HepG2 (cell line): Measurements from ENCODE around the gene SPNS2. TPM values are rescaled to one million over a fixed set of nuclear protein-coding genes. Genes with fewer than 3 reads are reported as not detected.

Source experiments
- CCDC6 ChIP-seq: sonication (generic); formaldehyde crosslinking; IDR thresholded peaks from 2 replicates; pipeline ENCODE4 v1.8.1; 2022; ENCODE audit warnings: mild to moderate bottlenecking, missing genetic modification reagents, moderate library complexity
- DMAP1 ChIP-seq: IDR thresholded peaks from 2 replicates; pipeline ENCODE4 v1.6.1; 2016
- FOXA3 ChIP-seq: IDR thresholded peaks from 2 replicates; pipeline ENCODE4 v1.6.1; 2016; ENCODE audit warnings: missing genetic modification reagents, missing compliant biosample characterization
- GATAD1 ChIP-seq: IDR thresholded peaks from 2 replicates; pipeline ENCODE4 v1.6.1; 2016; ENCODE audit warnings: missing genetic modification reagents, missing compliant biosample characterization
- GATAD2A ChIP-seq: IDR thresholded peaks from 2 replicates; pipeline ENCODE4 v1.6.1; 2016
- MLX ChIP-seq: IDR thresholded peaks from 2 replicates; pipeline ENCODE4 v1.6.1; 2016
- MYNN ChIP-seq: sonication (generic); formaldehyde crosslinking; IDR thresholded peaks from 2 replicates; pipeline ENCODE4 v1.4.0; 2020; ENCODE audit warnings: mild to moderate bottlenecking, low read depth, missing genetic modification reagents
- NFRKB ChIP-seq: fragments of 450-650 bp; IDR thresholded peaks from 2 replicates; pipeline ENCODE4 v1.6.1; 2017
- TOE1 ChIP-seq: sonication (generic); formaldehyde crosslinking; IDR thresholded peaks from 2 replicates; pipeline ENCODE4 v1.4.0; 2020; ENCODE audit warnings: mild to moderate bottlenecking, missing genetic modification reagents
- TRIM22 ChIP-seq: fragments of 450-650 bp; IDR thresholded peaks from 2 replicates; pipeline ENCODE4 v1.6.1; 2017
- ZEB1 ChIP-seq: IDR thresholded peaks from 2 replicates; pipeline ENCODE4 v1.6.1; 2012; ENCODE audit warnings: mild to moderate bottlenecking, low read depth, inconsistent platforms; ENCODE audit not compliant: insufficient replicate concordance
- ZNF160 ChIP-seq: sonication (generic); formaldehyde crosslinking; IDR thresholded peaks from 2 replicates; pipeline ENCODE4 v1.8.0; 2022; ENCODE audit warnings: mild to moderate bottlenecking, inconsistent platforms, missing genetic modification reagents
- ZNF441 ChIP-seq: sonication (generic); formaldehyde crosslinking; IDR thresholded peaks from 2 replicates; pipeline ENCODE4 v1.7.0; 2021; ENCODE audit warnings: missing genetic modification reagents, borderline replicate concordance
- polyA plus RNA-seq, 8 experiments: library from polyadenylated mRNA; depleted of rRNA in 3 of 8; stranded (reverse) in 7 of 8; unstranded in 1 of 8; fragments of >200 nt; fragmentation: Illumina TruSeq in 4 of 8; extraction: Trizol in 4 of 8; gene quantifications; 2 replicates each; pipeline versions ENCODE4 v1.2.1 to v1.2.3, GENCODE V29; 2011 to 2016; ENCODE audit warnings: low read depth in 4 of 8, missing spikeins in 1 of 8, mixed read lengths in 1 of 8; ENCODE audit not compliant: insufficient read depth in 1 of 8
- total RNA-seq, 5 experiments: library from RNA; depleted of rRNA; stranded (reverse); fragments of >200 nt; fragmentation: Illumina TruSeq; extraction: Trizol; gene quantifications; 2 replicates each; pipeline ENCODE4 v1.2.3, GENCODE V29; 2016; ENCODE audit warnings: low read depth in 1 of 5
- TF ChIP-seq, protein P1 (sequence below): IDR thresholded peaks from 2 replicates; pipeline ENCODE4 v1.6.1; 2016; ENCODE audit warnings: mild to moderate bottlenecking
- TF ChIP-seq, protein P2 (sequence below): sonication (generic); formaldehyde crosslinking; IDR thresholded peaks from 2 replicates; pipeline ENCODE4 v1.4.0; 2020; ENCODE audit warnings: mild to moderate bottlenecking, missing genetic modification reagents
- TF ChIP-seq, protein P3 (sequence below): sonication (generic); formaldehyde crosslinking; IDR thresholded peaks from 2 replicates; pipeline ENCODE4 v1.8.1; 2023; ENCODE audit warnings: missing genetic modification reagents, inconsistent platforms, borderline replicate concordance
- TF ChIP-seq, protein P4 (sequence below): sonication (generic); formaldehyde crosslinking; IDR thresholded peaks from 2 replicates; pipeline ENCODE4 v1.4.0; 2020; ENCODE audit warnings: missing genetic modification reagents, borderline replicate concordance
- TF ChIP-seq, protein P5 (sequence below): sonication (generic); formaldehyde crosslinking; IDR thresholded peaks from 2 replicates; pipeline ENCODE4 v1.4.0; 2020; ENCODE audit warnings: missing genetic modification reagents, borderline replicate concordance

Gene SPNS2
- total and polyA plus RNA-seq, 2 of the 13 experiments (the other 11 are each of a cell fraction or from before 2014, with no cell fraction given) = 0.01 TPM; not detected in 1

- TF ChIP-seq, protein P1, sequence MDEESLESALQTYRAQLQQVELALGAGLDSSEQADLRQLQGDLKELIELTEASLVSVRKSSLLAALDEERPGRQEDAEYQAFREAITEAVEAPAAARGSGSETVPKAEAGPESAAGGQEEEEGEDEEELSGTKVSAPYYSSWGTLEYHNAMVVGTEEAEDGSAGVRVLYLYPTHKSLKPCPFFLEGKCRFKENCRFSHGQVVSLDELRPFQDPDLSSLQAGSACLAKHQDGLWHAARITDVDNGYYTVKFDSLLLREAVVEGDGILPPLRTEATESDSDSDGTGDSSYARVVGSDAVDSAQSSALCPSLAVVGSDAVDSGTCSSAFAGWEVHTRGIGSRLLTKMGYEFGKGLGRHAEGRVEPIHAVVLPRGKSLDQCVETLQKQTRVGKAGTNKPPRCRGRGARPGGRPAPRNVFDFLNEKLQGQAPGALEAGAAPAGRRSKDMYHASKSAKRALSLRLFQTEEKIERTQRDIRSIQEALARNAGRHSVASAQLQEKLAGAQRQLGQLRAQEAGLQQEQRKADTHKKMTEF = peak; percentile 61; the same call in 1 of the 2 replicates
- TF ChIP-seq GATAD2A (CRISPR knock-in tag) (peak; percentile 71), DMAP1 (CRISPR knock-in tag) (no peak), CCDC6 (peak; percentile 88), ZNF441 (peak; percentile 89), TOE1 (CRISPR knock-in tag) (no peak), FOXA3 (peak; percentile 55; the same call in 1 of the 2 replicates), NFRKB (no peak), TRIM22 (no peak), GATAD1 (CRISPR knock-in tag) (peak; percentile 68), MYNN (CRISPR knock-in tag) (0 out of 2 replicates have a peak, but pooled peaks have one; percentile 59), ZEB1 (no peak), MLX (peak; percentile 70; the same call in 1 of the 2 replicates), ZNF160 (CRISPR knock-in tag) (peak; percentile 83; the same call in 1 of the 2 replicates)
- TF ChIP-seq, protein P2, sequence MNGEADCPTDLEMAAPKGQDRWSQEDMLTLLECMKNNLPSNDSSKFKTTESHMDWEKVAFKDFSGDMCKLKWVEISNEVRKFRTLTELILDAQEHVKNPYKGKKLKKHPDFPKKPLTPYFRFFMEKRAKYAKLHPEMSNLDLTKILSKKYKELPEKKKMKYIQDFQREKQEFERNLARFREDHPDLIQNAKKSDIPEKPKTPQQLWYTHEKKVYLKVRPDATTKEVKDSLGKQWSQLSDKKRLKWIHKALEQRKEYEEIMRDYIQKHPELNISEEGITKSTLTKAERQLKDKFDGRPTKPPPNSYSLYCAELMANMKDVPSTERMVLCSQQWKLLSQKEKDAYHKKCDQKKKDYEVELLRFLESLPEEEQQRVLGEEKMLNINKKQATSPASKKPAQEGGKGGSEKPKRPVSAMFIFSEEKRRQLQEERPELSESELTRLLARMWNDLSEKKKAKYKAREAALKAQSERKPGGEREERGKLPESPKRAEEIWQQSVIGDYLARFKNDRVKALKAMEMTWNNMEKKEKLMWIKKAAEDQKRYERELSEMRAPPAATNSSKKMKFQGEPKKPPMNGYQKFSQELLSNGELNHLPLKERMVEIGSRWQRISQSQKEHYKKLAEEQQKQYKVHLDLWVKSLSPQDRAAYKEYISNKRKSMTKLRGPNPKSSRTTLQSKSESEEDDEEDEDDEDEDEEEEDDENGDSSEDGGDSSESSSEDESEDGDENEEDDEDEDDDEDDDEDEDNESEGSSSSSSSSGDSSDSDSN (CRISPR knock-in tag) = 0 out of 2 replicates have a peak, but pooled peaks have one; percentile 30
- TF ChIP-seq, protein P3, sequence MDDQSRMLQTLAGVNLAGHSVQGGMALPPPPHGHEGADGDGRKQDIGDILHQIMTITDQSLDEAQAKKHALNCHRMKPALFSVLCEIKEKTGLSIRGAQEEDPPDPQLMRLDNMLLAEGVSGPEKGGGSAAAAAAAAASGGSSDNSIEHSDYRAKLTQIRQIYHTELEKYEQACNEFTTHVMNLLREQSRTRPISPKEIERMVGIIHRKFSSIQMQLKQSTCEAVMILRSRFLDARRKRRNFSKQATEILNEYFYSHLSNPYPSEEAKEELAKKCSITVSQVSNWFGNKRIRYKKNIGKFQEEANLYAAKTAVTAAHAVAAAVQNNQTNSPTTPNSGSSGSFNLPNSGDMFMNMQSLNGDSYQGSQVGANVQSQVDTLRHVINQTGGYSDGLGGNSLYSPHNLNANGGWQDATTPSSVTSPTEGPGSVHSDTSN (CRISPR knock-in tag) = no peak
- TF ChIP-seq, protein P4, sequence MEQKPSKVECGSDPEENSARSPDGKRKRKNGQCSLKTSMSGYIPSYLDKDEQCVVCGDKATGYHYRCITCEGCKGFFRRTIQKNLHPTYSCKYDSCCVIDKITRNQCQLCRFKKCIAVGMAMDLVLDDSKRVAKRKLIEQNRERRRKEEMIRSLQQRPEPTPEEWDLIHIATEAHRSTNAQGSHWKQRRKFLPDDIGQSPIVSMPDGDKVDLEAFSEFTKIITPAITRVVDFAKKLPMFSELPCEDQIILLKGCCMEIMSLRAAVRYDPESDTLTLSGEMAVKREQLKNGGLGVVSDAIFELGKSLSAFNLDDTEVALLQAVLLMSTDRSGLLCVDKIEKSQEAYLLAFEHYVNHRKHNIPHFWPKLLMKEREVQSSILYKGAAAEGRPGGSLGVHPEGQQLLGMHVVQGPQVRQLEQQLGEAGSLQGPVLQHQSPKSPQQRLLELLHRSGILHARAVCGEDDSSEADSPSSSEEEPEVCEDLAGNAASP (CRISPR knock-in tag) = peak; percentile 85
- TF ChIP-seq, protein P5, sequence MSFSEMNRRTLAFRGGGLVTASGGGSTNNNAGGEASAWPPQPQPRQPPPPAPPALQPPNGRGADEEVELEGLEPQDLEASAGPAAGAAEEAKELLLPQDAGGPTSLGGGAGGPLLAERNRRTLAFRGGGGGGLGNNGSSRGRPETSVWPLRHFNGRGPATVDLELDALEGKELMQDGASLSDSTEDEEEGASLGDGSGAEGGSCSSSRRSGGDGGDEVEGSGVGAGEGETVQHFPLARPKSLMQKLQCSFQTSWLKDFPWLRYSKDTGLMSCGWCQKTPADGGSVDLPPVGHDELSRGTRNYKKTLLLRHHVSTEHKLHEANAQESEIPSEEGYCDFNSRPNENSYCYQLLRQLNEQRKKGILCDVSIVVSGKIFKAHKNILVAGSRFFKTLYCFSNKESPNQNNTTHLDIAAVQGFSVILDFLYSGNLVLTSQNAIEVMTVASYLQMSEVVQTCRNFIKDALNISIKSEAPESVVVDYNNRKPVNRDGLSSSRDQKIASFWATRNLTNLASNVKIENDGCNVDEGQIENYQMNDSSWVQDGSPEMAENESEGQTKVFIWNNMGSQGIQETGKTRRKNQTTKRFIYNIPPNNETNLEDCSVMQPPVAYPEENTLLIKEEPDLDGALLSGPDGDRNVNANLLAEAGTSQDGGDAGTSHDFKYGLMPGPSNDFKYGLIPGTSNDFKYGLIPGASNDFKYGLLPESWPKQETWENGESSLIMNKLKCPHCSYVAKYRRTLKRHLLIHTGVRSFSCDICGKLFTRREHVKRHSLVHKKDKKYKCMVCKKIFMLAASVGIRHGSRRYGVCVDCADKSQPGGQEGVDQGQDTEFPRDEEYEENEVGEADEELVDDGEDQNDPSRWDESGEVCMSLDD (CRISPR knock-in tag) = 0 out of 2 replicates have a peak, but pooled peaks have one; percentile 50
Observed at GRCh38 chr17:4492721-4493561, 5.7 kb upstream of the SPNS2 start (continued).
